Measurements from ENCODE around the gene RBM39. TPM values are rescaled to one million over a fixed set of nuclear protein-coding genes. Genes with fewer than 3 reads are reported as not detected.
"Not testable (repeated sequence)": the region's sequence is repeated elsewhere in the genome, so short reads cannot be mapped to it uniquely, and the experiment has no call there.

Gene RBM39
- total RNA-seq, 2 experiments from 2014 or later, result 330 to 349 TPM

- peaks cover 10% of the 10 kb centered on the region for H3K36me3 Mint-ChIP-seq
- peak; percentile 63 for DNase-seq
- no peaks in the 10 kb centered on the region for H3K27me3 Mint-ChIP-seq
- peaks cover 7% of the 10 kb centered on the region for H3K9me3 Mint-ChIP-seq
- peak overlapping the region; percentile 85 for H3K4me3 Mint-ChIP-seq
- peak overlapping the region; percentile 99 for H3K27ac Mint-ChIP-seq
- H3K4me1 Mint-ChIP-seq, result peaks cover 29% of the 10 kb centered on the region
These were observed 25.8 kb upstream of the RBM39 start for GRCh38 chr20:35767683-35768481.

GRCh38 chr20:35766843-35767242 is 24.8 kb upstream of the RBM39 start:
- Mint-ChIP-seq H3K27ac (no peak overlapping the region), H3K27me3 (no peaks in the 10 kb centered on the region), H3K4me3 (no peak overlapping the region), H3K9me3 (peaks cover 7% of the 10 kb centered on the region), H3K36me3 (peaks cover 10% of the 10 kb centered on the region), H3K4me1 (peaks cover 29% of the 10 kb centered on the region)
- DNase-seq, result no peak

- H3K4me3 Mint-ChIP-seq, H3K36me3 Mint-ChIP-seq, DNase-seq, H3K27me3 Mint-ChIP-seq, H3K27ac Mint-ChIP-seq, H3K9me3 Mint-ChIP-seq: not testable (repeated sequence)
- H3K4me1 Mint-ChIP-seq, result peaks cover 22% of the 10 kb centered on the region
These were observed 22.9 kb upstream of the RBM39 start for GRCh38 chr20:35764936-35765335.

GRCh38 chr20:35762461-35762860 is 20.4 kb upstream of the RBM39 start:
- H3K36me3 Mint-ChIP-seq, result no peaks in the 10 kb centered on the region
- no peaks in the 10 kb centered on the region for H3K9me3 Mint-ChIP-seq
- no peak overlapping the region for H3K4me3 Mint-ChIP-seq
- no peak for DNase-seq
- H3K27ac Mint-ChIP-seq, result no peak overlapping the region
- H3K27me3 Mint-ChIP-seq, result no peaks in the 10 kb centered on the region
- peaks cover 2% of the 10 kb centered on the region for H3K4me1 Mint-ChIP-seq

GRCh38 chr20:35761548-35761947 is 19.5 kb upstream of the RBM39 start:
- not testable (repeated sequence) for H3K9me3 Mint-ChIP-seq, H3K4me3 Mint-ChIP-seq, H3K27ac Mint-ChIP-seq, H3K4me1 Mint-ChIP-seq, H3K27me3 Mint-ChIP-seq, H3K36me3 Mint-ChIP-seq, DNase-seq

GRCh38 chr20:35757098-35757705 is 15.1 kb upstream of the RBM39 start:
- H3K4me3 Mint-ChIP-seq, result no peak overlapping the region
- peaks cover 2% of the 10 kb centered on the region for H3K4me1 Mint-ChIP-seq
- no peaks in the 10 kb centered on the region for H3K36me3 Mint-ChIP-seq
- DNase-seq, result no peak
- no peak overlapping the region for H3K27ac Mint-ChIP-seq
- H3K27me3 Mint-ChIP-seq, result no peaks in the 10 kb centered on the region
- H3K9me3 Mint-ChIP-seq, result no peaks in the 10 kb centered on the region

- H3K4me3 Mint-ChIP-seq, result no peak overlapping the region
- no peaks in the 10 kb centered on the region for H3K27me3 Mint-ChIP-seq
- H3K4me1 Mint-ChIP-seq, result peaks cover 2% of the 10 kb centered on the region
- no peaks in the 10 kb centered on the region for H3K36me3 Mint-ChIP-seq
- DNase-seq, result no peak
- H3K9me3 Mint-ChIP-seq, result no peaks in the 10 kb centered on the region
- no peak overlapping the region for H3K27ac Mint-ChIP-seq
These were observed 14.3 kb upstream of the RBM39 start for GRCh38 chr20:35756404-35756803.

GRCh38 chr20:35750611-35751010 is 8.6 kb upstream of the RBM39 start:
- H3K27me3 Mint-ChIP-seq, result no peaks in the 10 kb centered on the region
- H3K4me3 Mint-ChIP-seq, result no peak overlapping the region
- H3K4me1 Mint-ChIP-seq, result no peaks in the 10 kb centered on the region
- H3K27ac Mint-ChIP-seq, result no peak overlapping the region
- no peaks in the 10 kb centered on the region for H3K36me3 Mint-ChIP-seq
- no peak for DNase-seq
- H3K9me3 Mint-ChIP-seq, result no peaks in the 10 kb centered on the region

- Mint-ChIP-seq H3K4me3 (peak overlapping the region; percentile 100), H3K4me1 (peaks cover 21% of the 10 kb centered on the region), H3K27ac (peak overlapping the region; percentile 96), H3K36me3 (peaks cover 29% of the 10 kb centered on the region)
- not testable (repeated sequence) for H3K27me3 Mint-ChIP-seq, H3K9me3 Mint-ChIP-seq, DNase-seq
These were observed 2.4 kb upstream of the RBM39 start for GRCh38 chr20:35744492-35744841.

- H3K4me3 Mint-ChIP-seq, result peak overlapping the region; percentile 100
- peaks cover 32% of the 10 kb centered on the region for H3K36me3 Mint-ChIP-seq
- DNase-seq, result no peak
- no peaks in the 10 kb centered on the region for H3K9me3 Mint-ChIP-seq
- peak overlapping the region; percentile 96 for H3K27ac Mint-ChIP-seq
- peaks cover 24% of the 10 kb centered on the region for H3K4me1 Mint-ChIP-seq
- H3K27me3 Mint-ChIP-seq, result peaks cover 8% of the 10 kb centered on the region
These were observed 1.8 kb upstream of the RBM39 start for GRCh38 chr20:35743693-35744491.

- H3K27me3 Mint-ChIP-seq, result peaks cover 8% of the 10 kb centered on the region
- H3K4me3 Mint-ChIP-seq, result peak overlapping the region; percentile 100
- H3K9me3 Mint-ChIP-seq, result no peaks in the 10 kb centered on the region
- peak overlapping the region; percentile 96 for H3K27ac Mint-ChIP-seq
- no peak for DNase-seq
- peaks cover 32% of the 10 kb centered on the region for H3K4me1 Mint-ChIP-seq
- H3K36me3 Mint-ChIP-seq, result peaks cover 42% of the 10 kb centered on the region
These were observed 872 bp upstream of the RBM39 start for GRCh38 chr20:35742741-35743523.

GRCh38 chr20:35739294-35740163 is 2.5 kb downstream of the RBM39 start:
- Mint-ChIP-seq H3K9me3 (no peaks in the 10 kb centered on the region), H3K4me3 (peak overlapping the region; percentile 100), H3K27ac (peak overlapping the region; percentile 96), H3K27me3 (peaks cover 8% of the 10 kb centered on the region), H3K36me3 (peaks cover 62% of the 10 kb centered on the region), H3K4me1 (peaks cover 49% of the 10 kb centered on the region)
- no peak for DNase-seq

- no peaks in the 10 kb centered on the region for H3K9me3 Mint-ChIP-seq
- peaks cover 8% of the 10 kb centered on the region for H3K27me3 Mint-ChIP-seq
- H3K4me3 Mint-ChIP-seq, result peak overlapping the region; percentile 78
- H3K4me1 Mint-ChIP-seq, result peaks cover 49% of the 10 kb centered on the region
- DNase-seq, result no peak
- peaks cover 70% of the 10 kb centered on the region for H3K36me3 Mint-ChIP-seq
- peak overlapping the region; percentile 83 for H3K27ac Mint-ChIP-seq
These were observed 3.5 kb downstream of the RBM39 start for GRCh38 chr20:35738410-35739179.
